ENCODE measurements around the gene PROZ.

The PROZ gene

DNA sequence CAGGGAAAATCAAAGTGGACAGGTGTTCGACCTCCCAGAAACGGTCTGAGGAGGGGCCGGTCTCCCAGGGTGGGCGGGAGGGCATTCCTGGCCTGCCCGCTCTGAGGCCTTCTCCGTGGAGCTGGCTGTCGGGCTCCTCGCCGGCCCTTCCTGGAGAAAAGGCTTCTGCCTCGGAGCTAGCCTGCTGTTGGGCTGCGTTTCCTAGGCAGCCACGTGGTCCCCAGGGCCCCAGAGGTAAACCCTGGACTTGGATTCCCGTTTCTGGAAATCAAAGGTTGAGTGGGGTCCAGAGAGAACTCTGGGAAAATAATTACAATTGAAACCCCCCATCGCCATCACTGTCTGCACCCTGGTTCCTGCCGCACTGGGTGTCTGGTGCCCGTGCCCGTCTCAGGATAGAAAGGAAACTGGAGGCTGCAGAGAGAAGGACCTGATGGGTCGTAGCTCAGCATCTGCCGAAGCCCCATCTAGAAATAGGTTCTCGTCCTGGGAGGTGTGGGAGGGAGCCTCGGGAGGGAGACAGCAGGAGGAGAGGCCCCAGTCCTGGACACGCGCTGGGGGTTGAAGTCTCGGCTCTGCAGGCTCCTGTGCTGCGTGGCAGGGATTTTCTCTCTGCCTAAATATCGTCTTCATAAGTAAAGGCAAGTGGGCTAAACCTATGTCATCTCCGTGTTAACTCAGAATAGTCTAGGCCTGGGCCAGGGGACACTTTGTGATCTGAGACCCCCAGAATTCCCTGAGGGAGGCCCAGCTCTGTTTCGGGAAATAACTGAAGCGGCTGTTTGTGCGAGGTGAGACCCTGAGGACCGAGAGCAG, 7.7 kb upstream of the PROZ start:
- TF ChIP-seq, protein P1, sequence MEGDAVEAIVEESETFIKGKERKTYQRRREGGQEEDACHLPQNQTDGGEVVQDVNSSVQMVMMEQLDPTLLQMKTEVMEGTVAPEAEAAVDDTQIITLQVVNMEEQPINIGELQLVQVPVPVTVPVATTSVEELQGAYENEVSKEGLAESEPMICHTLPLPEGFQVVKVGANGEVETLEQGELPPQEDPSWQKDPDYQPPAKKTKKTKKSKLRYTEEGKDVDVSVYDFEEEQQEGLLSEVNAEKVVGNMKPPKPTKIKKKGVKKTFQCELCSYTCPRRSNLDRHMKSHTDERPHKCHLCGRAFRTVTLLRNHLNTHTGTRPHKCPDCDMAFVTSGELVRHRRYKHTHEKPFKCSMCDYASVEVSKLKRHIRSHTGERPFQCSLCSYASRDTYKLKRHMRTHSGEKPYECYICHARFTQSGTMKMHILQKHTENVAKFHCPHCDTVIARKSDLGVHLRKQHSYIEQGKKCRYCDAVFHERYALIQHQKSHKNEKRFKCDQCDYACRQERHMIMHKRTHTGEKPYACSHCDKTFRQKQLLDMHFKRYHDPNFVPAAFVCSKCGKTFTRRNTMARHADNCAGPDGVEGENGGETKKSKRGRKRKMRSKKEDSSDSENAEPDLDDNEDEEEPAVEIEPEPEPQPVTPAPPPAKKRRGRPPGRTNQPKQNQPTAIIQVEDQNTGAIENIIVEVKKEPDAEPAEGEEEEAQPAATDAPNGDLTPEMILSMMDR (IDR thresholded peaks at IDR 0.05; ENCODE audit: low read depth, low read length): no peak

DNA sequence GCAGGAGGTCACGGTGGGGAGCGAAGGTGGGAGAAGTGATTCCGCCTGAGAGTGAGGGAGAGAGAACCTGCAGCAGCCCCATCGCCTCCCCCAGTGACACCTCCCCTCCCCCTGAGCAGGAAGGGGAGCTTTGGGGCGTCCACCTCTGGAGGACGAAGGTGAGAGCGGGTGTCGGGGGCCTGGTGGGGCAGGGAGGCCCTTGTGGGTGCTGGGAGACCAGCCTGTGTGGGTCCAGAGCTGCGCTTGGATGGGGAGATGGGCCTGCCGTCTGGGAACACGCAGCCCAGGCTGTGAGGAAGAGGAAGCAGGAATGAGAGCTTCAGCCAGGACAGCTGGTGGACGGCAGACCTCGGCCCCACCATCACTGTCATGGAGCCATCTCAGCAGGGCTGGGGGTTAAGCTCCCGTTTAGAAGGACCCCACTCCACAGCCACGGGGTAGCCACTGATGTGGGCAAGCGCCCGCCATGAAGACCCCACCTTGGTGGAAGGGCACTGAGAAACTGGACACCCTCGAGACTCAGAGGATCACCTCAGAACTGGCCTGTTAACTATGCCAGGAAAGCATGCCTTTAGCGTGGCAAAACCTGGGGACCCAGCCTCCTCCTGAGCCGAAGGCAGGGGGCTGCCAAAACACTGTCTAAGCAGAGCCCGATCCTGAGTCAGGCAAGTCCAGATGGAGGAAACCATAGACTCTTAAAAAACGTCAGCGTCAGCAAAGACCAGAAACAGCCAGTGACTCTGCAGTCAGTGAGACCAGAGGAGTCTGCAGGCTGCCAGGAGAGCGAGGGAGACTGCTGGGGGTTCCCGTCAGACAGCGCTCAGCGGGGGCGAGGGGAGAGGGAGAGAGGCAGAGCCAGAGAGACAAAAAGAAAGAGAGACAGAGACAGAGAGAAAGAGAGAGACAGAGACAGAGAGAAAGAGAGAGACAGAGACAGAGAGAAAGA, 6.4 kb upstream of the PROZ start:
- peak; percentile 4 for DNase-seq (ENCODE audit: extremely low read depth, low read depth)
- TF ChIP-seq, protein P1 (IDR thresholded peaks at IDR 0.05; ENCODE audit: low read depth, low read length): no peak

More for the DNA sequence above, 7.7 kb upstream of the PROZ start:
- no peak for DNase-seq (ENCODE audit: extremely low read depth, low read depth)

DNA sequence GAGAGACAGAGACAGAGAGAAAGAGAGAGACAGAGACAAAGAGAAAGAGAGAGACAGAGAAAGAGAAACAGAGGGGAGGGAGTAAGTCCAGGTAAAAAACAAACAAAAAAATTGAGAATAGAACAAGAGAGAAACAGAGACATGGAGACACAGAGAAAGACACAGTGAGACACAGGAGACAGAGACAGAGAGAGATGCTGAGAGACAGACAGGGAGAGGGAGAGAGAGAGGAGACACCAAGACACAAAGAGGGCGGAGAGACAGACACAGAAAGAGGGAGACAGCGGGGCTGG, 5.8 kb upstream of the PROZ start:
- DNase-seq (ENCODE audit: extremely low read depth, low read depth): no peak
- TF ChIP-seq, protein P1 (IDR thresholded peaks at IDR 0.05; ENCODE audit: low read depth, low read length): no peak

DNA sequence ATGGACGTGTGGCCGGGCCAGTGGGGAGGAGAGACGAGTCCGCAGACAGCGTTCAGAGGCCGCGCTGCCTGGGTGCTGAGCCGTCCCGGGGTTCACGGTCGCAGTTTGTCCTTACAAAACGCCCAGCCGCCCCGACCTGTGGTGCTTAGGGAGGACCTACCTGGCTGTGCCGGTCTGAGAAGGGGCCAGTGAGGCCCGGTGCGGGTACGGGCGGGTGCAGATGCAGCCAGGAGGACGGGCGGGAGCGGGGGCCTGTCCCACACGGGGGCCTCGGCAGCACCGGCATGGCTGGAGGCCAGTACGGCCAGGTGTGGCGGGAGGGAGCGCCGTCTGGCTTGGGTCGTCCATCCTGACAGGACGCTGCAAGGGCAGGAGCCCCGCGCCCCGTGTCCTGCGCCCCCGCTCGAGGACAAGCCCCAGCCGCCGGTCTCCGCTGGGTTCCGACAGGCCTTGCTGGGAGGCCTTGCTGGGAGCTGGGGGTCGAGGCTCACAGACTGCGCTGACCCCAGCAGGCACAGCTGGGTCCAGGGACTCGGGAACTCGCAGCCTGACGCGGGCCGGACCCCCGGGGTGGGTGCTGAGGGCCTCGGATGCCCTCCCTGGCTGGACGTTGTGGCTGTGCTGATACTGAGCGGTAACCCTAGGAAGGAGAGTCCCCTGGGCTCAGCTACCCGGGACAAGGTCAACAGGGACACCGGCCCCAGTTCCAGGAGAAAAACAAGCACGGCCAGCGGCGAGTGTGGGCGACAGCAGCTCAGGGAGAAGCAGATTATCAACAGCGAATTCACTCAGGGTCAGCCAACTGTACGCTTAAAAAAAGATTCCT, 5.3 kb upstream of the PROZ start:
- TF ChIP-seq, protein P1 (IDR thresholded peaks at IDR 0.05; ENCODE audit: low read depth, low read length): no peak
- no peak for DNase-seq (ENCODE audit: extremely low read depth, low read depth)

DNA sequence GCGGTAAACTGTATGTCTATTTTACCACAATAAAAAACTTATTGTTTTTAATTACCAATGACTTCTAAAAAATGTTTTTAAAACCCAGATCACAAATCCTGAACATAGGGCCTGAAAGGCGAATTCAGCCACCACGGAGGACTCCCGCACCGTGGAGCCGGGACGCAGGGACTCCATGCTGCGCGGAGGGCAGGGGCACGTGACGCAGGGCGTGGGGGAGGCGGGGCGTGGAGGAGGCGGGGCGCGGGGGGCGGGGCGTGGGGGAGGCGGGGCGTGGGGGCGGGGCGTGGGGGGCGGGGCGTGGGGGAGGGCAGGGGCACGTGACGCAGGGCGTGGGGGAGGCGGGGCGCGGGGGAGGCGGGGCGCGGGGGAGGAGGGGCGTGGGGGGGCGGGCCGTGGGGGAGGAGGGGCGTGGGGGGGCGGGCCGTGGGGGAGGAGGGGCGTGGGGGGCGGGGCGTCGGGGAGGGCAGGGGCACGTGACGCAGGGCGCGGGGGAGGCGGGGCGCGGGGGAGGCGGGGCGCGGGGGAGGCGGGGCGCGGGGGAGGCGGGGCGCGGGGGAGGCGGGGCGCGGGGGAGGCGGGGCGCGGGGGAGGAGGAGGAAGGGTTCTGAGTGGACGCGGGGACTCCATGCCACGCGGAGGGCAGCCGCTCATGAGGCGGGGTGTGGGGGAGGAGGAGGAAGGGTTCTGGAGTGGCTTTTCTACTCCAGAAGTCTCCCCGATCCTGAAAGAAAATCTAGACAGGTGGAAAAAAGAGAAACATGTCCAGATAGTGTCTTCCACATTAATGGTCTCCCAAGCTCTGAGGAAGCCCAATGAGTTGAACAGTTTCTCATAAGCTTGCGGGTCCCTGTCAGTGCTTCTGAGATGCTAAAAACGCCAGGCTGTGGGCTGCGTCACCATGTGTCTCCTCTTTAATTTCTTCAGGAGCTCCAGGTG, 4.4 kb upstream of the PROZ start:
- DNase-seq (ENCODE audit: extremely low read depth, low read depth): peak; percentile 22
- TF ChIP-seq, protein P1 (IDR thresholded peaks at IDR 0.05; ENCODE audit: low read depth, low read length): no peak

DNA sequence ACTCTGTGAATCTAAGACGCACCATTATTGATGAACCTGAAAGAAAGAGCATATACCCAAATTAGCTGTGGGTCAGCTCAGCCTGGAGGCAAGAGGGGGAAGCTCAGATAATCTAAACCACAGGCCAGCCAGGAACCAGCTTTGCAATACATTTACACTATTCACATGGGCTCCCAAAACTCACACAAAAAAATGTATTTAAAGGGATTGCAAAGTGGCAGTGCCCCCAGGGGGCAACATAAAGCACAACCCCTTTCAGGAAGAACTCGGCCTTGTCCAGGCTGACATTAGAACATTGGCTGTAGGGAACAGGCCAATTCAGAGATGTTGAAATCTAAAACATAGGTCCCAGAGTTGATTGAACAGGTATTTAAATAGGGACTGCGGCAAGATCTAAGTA, 3.2 kb upstream of the PROZ start:
- no peak for DNase-seq (ENCODE audit: extremely low read depth, low read depth)
- TF ChIP-seq, protein P1 (IDR thresholded peaks at IDR 0.05; ENCODE audit: low read depth, low read length): no peak
